GM20431 (cell line): Measurements from ENCODE around the gene SLC34A1.
"Not testable (repeated sequence)": the region's sequence is repeated elsewhere in the genome, so short reads cannot be mapped to it uniquely, and the experiment has no call there.

Experiments
- in situ Hi-C: fragments of 300-500 bp; cut with MseI, MboI; formaldehyde crosslinking; loops from one replicate; pipeline ENCODE4 v1.15.0; 2020; ENCODE audit warnings: low sequenced_read_pairs; ENCODE audit not compliant: unreplicated experiment

The SLC34A1 gene, protein sequence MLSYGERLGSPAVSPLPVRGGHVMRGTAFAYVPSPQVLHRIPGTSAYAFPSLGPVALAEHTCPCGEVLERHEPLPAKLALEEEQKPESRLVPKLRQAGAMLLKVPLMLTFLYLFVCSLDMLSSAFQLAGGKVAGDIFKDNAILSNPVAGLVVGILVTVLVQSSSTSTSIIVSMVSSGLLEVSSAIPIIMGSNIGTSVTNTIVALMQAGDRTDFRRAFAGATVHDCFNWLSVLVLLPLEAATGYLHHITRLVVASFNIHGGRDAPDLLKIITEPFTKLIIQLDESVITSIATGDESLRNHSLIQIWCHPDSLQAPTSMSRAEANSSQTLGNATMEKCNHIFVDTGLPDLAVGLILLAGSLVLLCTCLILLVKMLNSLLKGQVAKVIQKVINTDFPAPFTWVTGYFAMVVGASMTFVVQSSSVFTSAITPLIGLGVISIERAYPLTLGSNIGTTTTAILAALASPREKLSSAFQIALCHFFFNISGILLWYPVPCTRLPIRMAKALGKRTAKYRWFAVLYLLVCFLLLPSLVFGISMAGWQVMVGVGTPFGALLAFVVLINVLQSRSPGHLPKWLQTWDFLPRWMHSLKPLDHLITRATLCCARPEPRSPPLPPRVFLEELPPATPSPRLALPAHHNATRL

DNA sequence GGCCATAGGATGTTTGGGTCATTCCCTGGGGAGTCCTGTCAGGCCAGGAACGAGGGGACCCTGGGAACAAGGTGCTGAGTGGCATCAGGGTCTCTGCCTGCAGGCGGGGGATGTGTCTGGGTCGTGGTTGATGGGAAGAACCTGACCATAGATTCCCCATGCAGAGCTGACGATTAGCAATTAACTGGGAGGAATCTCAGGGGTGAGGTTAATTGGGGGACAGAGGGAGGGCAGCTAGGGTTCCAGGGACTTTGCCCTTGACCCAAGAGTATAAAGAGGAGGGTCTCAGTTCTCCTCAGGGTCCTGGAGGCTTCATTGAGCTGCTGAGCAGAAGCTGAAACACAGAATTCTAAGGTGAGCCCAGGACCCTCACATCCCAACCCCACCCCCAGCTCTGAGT, at the start of gene SLC34A1:
Gene SLC34A1 (plus strand): TSS at position 301 of the 400 bp plus-strand sequence. CDS start 1,308 bp downstream, outside the sequence.
- in situ Hi-C loops: no loop called here

DNA sequence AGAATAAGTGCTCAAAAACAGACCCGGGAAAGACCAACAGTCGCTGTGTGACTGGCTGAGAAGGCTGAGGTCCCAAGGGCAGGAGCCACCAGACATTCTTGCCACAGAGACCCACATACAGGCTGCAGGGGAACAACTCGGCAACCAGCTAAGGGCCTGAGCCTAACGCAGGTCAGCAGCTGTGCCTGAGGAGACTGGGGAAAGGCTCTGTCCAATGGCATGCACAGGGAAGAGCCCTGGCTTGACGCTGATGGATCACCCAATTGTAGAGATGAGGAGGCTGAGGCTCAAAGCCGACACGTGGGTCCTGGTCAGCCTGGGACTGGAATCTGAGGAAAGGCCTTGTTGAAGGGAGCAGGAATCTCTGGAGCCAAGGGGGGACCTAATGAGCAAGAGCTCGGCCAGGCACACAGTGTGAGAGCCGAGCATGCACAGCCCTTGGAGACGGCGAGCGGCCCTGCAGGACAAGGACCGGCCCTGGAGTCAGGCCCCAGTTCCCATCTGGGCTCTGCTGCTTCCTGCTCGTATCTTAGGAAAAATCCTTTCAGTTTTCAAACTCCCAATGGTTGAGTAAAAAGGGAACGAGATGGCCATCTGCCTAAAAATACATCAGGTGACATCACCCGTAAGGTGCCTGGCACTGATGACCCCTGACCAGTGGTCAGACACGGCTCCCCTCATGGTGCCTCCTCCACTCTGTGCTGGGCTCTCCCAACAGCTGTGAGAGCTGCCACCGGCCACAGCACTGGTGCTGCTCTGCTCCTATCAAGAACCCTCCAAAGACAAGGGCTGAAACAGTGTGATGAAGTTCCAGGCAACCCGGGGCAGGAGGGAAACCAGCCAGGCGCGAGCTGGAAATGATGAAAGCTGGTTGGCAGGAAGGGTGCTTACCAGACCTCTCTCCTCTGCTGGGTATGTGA, 49.2 kb upstream of the SLC34A1 start:
- in situ Hi-C loops: no loop called here

DNA sequence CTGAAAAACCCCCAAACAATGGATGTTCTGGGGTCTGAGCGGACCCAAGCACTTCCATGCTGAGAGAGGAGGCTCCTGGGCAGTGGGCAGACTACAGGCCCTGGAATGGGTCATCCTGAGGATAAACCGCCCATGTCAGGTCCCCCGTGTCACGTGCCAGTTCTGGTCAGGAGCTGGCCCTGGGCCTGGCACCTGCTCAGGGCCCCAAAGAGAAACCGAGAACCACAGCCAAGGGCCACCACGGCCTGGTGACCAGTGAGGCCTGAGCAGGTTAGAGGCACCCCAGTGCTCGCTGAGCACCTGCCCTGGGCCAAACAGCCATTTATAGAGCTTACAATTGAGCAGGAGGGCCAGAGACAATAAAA, 48.6 kb upstream of the SLC34A1 start:
- in situ Hi-C loops: no loop called here

DNA sequence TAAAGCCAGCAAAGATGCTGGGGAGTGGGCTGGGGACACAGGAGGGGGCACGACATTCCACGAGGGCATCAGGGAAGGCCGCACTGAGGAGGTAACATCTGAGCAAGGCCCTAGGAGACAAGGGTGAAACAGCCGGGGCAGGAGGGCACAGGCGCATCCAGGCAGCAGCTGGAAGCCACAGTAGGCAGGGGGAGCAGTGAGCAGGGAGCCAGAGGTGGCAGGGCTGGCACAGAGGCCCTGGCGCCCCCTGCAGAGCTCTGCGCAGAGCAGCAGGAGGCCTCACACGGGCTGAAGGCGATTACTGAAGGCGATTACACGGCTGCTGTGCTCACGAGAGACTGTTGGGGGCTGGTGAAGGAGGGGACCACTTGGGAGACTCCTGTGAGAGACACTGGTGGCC, 48.1 kb upstream of the SLC34A1 start:
- in situ Hi-C loops: no loop called here

DNA sequence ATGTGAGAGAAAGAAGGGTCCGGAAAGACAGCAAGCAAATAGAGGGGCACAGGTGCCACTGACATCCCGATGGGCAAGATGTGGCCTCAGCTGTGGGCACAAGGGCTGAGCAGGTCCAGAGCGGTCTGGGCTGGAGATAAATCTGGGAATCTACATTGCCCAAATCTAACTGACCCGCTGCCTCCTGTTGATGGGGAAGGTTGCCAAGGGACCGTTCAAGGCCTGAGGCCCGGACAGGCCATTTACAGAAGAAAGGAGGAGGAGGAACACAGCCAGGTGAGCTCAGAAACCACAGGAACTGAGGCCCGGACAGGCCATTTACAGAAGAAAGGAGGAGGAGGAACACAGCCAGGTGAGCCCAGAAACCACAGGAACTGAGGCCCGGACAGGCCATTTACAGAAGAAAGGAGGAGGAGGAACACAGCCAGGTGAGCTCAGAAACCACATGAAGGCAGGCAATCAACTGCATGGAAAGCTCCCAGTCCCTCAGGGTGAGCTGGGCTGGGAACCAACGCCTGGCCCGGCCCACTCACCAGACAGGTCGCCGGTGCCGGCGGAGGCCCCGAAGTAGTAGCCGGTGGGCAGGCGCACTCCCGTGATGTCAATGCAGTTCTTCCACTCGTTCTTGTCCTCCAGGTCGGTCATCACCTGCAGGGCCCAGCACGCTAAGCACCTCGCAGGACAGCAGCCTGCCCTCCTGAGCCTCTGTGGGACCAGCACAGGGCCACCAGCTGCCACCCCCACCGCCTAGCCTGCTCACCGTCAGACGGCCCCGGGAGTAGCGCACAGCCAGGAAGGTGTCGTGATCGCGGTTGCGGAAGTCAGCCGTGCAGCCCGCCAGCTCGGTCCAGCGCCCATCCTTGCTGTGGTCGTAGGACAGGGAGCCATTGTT, 47.4 kb upstream of the SLC34A1 start:
- in situ Hi-C loops: no loop called here

DNA sequence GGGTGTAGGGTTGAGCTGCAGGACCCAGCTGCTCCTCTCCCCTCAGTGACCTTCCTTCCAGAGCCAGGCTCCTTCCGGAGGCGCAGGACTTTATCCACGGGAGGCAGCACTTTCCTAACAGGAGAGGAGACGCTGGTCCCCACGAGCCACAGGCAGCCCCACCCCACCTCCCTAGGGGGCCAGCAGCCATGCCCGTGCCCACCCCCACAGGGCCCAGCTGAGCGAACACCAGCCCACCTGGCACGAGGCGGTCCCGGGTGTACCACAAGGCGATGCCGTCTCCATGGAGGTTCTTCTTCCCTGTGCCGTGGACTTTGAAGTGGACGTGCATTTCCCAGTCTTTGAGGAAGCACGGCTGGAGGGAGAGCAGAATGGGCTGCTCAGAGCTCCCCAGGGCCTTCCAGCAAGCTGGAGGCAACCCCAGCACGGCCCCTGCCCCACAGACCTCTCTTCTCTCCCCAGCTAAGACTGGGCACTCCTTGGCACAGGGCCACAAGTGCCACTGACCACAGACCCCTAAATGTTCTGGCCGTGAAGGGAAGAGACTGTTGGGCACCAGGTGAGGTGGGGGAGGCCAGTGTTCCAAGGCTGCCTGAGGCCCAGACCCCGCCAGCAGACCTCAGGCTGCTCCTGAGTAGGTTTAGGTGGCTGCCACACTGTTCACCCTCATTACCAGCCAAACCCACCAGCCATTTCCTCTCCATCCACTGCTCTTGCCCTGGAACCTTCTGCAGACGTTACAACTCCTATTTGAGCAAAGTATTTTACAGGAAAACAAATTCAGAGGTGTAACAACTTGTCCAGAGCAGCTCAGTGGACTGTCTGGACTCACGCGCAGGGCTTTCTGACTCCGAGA, 45.8 kb upstream of the SLC34A1 start:
- in situ Hi-C loops: no loop called here

DNA sequence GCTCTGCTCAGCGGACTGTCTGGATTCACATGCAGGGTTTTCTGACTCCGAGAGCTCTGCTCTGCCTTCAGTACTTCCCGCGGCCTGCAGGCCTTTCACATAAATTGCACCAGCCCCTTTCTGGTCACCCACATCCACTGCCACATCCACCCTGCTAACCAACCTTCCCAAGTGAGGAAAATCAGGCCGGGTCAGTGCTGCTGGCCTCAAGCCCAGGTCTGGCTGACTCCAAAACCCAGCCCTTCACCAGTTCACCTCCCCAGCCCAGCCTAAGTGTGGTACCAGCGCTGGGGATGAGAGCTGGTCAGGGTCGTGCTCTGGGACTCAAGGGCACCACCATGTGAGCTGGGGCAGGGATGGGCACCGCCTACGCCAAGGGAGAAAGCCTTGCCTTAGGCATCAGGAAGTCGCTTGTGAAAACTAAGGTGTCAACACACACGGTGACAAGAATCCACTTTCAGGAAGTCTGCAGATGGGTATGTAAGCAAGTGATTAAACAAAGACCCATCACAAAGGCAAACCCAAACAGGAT, 45.1 kb upstream of the SLC34A1 start:
- in situ Hi-C loops: no loop called here

DNA sequence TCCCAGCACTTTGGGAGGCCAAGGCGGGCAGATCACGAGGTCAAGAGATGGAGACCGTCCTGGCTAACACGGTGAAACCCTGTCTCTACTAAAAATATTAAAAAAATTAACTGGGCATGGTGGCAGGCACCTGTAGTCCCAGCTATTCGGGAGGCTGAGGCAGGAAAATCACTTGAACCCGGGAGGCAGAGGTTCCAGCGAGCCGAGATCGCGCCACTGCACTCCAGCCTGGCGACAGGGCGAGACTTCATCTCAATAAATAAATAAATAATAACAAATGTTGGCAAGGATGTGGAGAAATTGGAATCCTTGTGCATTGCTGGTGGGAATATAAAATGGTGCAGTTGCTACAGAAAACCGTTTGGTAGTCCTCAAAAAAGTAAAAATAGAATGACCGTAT, 41.2 kb upstream of the SLC34A1 start:
- in situ Hi-C loops: not testable (repeated sequence)

DNA sequence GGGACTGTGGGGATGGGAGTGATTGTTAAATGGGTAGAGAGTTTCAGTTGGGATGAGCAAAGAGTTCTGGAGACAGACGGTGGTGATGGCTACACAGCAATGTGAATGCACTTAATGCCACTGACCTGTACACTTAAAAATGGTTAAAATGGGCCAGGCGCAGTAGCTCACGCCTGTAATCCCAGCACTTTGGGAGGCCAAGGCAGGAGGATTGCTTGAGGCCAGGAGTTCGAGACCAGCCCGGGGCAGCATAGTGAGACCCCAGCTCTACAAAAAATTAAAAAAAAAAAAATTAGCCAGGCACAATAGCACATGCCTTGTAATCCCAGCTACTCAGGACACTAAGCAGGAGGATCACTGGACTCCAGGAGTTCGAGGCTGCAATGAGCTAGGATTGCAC, 40.5 kb upstream of the SLC34A1 start:
- in situ Hi-C loops: no loop called here

DNA sequence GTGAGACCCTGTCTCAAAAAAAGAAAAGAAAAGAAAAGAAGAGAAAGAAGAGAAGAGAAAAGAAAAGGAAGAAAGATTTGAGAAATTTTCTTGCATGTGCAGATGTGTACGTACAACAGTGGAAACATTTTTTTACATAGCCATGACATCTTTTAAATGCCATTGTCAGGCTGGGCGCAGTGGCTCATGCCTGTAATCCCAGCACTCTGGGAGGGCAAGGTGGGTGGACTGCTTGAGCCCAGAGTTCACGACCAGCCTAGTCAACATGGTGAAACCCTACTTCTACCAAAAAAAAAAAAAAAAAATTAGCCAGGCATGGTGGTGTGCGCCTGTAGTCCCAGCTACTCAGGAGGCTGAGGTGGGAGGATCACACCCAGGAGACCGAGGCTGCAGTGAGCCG, 39.3 kb upstream of the SLC34A1 start:
- in situ Hi-C loops: no loop called here

DNA sequence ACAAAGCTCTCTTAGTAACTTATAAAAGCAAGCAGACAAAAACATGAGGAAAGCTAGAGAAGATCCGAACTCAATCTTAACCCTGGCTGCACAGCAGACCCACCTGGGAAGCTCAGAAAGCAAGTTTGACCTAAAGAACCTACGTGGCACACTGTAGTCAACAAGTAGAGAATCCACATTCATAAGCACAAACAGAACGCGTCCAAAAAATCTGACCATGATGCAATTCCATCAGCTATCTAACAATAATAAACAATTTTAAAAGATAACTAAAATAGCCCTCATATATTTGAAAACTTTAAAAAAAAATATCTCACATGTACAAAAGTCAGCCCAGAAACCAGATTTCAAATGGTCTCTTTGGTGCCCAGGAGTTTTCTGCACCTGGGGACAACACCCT, 37.4 kb upstream of the SLC34A1 start:
- in situ Hi-C loops: no loop called here

DNA sequence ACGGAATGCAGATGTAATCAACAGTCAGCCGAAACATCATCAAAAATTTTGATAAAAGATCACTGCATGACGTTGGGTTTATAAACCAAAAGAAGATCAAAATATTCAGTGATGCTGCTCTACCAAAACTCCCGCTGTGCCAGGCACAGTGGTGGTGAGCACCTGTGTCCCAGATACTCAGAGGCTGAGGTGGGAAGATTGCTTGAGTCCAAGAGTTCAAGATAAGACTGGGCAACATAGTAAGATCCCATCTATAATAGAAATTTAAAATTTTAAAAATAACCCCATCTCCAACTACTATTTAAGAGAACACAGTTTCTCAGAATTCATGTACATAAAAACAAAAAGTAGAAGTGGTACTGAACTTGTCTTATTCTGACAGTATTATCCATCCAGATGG, 36.5 kb upstream of the SLC34A1 start:
- in situ Hi-C loops: no loop called here

DNA sequence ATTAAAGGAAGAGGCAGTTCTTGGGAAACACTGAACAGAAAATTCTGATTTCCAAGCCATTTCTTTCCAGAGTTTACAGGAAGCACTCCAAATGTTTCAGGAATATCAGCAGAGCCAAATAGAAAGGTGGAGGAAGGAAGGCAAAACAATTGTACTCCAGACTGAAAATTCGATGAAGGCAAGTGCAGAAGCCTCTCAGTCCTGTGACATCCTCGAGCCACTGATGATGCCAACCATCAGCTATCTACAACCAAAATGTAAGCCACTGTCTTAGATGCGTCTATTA, 34.9 kb upstream of the SLC34A1 start:
- in situ Hi-C loops: no loop called here

DNA sequence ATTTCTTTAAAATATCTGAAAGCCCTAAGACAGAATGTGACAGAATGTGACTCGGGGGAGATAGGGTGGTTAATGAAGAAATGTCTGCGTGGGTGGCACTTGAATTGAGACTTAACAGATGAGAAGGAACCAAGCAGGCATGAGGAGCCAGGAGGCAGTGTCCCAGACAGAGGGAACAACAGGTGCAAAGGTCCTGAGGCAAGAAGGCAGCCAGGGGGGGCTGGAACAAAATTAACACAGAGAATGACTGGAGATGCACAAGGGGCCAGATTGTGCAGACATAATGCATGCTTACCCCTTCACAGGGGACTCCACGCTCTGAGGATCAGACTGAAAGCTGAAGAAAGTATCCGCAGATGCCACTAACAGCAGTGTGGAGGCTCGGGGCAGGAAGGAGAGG, 34.5 kb upstream of the SLC34A1 start:
- in situ Hi-C loops: no loop called here

DNA sequence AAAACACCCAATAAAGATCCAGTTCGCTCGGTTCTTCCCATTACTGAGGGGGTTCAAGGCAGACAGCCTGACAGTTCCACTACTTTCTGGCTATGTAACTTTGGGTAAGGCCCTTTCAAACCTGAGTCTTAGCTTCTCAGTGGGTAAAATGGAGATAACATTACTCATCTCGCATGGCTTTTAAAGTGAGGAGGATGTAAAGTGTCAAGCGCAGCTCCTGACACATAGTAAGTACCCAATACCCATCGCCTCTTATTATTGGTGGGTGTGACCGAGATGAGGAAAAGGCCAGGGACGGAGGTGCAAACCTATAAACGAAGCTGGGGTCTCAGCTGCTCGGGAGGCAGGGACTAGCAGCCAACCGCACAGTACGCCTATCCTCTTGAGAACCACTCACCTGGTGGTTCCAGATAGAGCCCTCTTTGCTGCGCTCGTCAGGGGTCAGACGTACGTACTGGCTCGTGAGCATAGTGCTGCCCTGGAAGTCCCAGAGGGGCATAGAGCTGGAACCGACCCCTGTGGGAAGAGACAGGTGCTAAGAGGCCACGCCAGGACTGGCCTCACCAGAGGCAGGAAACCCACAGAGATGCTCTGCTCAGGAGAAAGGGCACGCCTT, 33.4 kb upstream of the SLC34A1 start:
- in situ Hi-C loops: no loop called here

DNA sequence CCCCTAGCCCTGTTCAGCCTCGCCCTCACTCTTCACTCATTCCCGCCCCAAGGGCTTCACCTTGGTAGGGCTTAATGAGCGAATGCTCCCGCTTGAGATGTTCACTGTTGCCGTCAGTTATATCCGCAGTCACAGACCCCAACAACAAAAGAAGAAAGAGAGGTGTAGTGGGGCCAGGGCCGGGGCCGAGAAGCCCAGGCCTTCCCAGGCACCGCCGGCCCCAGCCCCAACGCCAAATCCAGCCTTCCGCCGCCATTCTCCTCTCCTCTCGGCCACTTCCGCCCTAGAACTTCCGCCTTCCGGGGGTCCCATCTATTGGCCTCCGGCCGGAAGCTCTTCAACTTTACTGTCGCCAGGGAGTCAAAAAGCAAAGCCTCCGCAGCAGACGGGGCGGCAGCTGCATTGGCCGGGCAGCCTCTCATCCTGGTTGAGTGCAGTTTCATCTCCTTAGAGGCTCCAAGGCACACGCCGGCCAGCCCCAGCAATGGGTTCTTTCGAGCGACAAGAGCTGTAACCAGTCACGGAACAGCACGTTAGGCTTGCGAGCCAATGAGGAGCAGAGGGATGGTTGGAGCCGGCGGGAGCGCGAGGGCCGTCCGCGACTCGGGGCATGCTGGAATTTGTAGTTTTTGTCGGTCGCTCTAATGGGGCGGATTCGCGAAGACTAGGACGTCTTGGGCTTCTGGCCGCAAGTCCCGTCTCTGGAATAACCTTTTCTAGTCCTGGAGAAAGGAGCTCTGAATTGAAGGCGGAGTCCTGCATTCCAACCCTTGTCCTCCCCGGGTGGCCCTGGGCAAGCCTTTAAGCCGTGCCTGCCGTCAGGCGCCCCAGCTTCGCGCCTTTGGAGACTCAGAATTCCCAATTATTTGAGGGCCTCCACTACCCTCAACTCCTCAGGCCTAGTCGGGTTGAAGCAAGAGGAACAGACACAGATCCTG, 32.6 kb upstream of the SLC34A1 start, which contains the start of gene LMAN2:
Gene LMAN2 (minus strand): TSS at position 277 of the 938 bp plus-strand sequence. CDS start 21 bp downstream, at position 256.
- in situ Hi-C loops: no loop called here

DNA sequence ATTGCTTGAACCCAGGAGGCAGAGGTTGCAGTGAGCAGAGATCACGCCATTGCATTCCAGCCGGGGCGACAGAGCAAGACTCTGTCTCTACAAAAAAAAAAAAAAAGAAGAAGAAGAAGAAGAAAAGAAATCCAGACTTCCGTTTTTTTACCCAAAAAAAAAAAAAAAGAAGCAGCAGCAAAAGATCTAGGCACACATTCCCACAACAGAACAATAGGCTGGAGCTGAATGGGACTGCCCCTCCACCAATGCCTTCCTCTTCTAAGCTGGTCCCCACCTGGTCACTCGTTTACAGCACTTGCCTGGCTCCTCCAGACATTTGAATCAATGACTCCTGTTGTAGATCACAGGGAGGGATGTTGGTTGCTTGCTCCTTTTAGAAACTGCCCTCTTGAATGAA, 31.1 kb upstream of the SLC34A1 start:
- in situ Hi-C loops: no loop called here
